ENCODE results near the gene IFRD2. TPM values are rescaled to one million over a fixed set of nuclear protein-coding genes. Genes with fewer than 3 reads are reported as not detected.

IFRD2 gene
- total and polyA plus RNA-seq, 9 of the 15 experiments (the other 6 are each of a cell fraction or from before 2014, with no cell fraction given): 30.5 to 115 (median 52.8) TPM

DNA sequence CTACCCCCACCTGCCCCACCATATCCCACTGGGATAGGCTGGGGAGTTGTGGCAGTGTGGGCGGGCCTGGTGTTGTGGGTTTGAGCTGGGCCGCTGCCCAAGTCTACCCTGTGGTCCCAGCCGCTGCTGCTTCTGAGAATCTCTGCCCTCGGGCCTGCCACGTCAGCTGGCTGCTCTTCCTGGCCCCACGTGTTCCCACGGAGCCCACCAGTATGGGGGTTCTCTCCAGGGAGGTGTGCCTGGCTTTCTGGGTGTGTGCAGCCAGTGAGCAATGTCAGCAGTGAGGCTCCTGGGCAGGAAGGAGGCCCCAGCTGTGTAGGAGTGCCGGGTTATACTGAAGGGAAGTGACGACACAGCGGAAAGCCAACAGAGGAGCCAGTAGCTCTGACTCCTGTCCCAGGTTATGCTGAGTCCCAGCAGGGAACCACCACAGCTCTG, 45.7 kb downstream of the IFRD2 start (continued):
- no peak; a peak in 1 of 4 replicates for TF ChIP-seq MAZ (CRISPR knock-in tag; conservative IDR thresholded peaks at IDR 0.05 in 1 of 2, IDR thresholded peaks at IDR 0.05 in 1 of 2)
- no peak for TF ChIP-seq ELK1 (CRISPR knock-in tag; IDR thresholded peaks at IDR 0.05)
- TF ChIP-seq, protein P1, sequence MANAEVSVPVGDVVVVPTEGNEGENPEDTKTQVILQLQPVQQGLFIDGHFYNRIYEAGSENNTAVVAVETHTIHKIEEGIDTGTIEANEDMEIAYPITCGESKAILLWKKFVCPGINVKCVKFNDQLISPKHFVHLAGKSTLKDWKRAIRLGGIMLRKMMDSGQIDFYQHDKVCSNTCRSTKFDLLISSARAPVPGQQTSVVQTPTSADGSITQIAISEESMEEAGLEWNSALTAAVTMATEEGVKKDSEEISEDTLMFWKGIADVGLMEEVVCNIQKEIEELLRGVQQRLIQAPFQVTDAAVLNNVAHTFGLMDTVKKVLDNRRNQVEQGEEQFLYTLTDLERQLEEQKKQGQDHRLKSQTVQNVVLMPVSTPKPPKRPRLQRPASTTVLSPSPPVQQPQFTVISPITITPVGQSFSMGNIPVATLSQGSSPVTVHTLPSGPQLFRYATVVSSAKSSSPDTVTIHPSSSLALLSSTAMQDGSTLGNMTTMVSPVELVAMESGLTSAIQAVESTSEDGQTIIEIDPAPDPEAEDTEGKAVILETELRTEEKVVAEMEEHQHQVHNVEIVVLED (CRISPR knock-in tag; IDR thresholded peaks at IDR 0.05): no peak
- TF ChIP-seq GATAD2A (IDR thresholded peaks at IDR 0.05): no peak
- peak in 1 of 2 experiments; percentile 60; a peak in 1 of 4 replicates for TF ChIP-seq MNT (conservative IDR thresholded peaks at IDR 0.05)
- peak; percentile 40; the same call in 1 of the 2 replicates for TF ChIP-seq PHF8 (IDR thresholded peaks at IDR 0.05; ENCODE audit: borderline replicate concordance, low read length)
- TF ChIP-seq ZNF79 (CRISPR knock-in tag; IDR thresholded peaks at IDR 0.05; ENCODE audit: low read depth): no peak
- TF ChIP-seq, protein P2, sequence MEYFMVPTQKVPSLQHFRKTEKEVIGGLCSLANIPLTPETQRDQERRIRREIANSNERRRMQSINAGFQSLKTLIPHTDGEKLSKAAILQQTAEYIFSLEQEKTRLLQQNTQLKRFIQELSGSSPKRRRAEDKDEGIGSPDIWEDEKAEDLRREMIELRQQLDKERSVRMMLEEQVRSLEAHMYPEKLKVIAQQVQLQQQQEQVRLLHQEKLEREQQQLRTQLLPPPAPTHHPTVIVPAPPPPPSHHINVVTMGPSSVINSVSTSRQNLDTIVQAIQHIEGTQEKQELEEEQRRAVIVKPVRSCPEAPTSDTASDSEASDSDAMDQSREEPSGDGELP (CRISPR knock-in tag; IDR thresholded peaks at IDR 0.05; ENCODE audit: borderline replicate concordance): peak; percentile 96
- TF ChIP-seq JUND (IDR thresholded peaks at IDR 0.05; ENCODE audit: borderline replicate concordance, low read depth, low read length): 0 out of 2 replicates have a peak, but pooled peaks have one; percentile 34
- no peak for TF ChIP-seq JUND (tag; IDR thresholded peaks at IDR 0.05; ENCODE audit: borderline replicate concordance, low read depth, low read length)
- no peak for TF ChIP-seq IRF2 (CRISPR knock-in tag; IDR thresholded peaks at IDR 0.05)
- no peak for TF ChIP-seq NR2C2 (CRISPR knock-in tag; IDR thresholded peaks at IDR 0.05)
- peak; percentile 79; the same call in 1 of the 2 replicates for TF ChIP-seq NR2C2 (tag; IDR thresholded peaks at IDR 0.05)
- no peak for TF ChIP-seq TBP (optimal IDR thresholded peaks at IDR 0.05; ENCODE audit: low read depth, low read length)
- TF ChIP-seq ZNF263 (CRISPR knock-in tag; IDR thresholded peaks at IDR 0.05; ENCODE audit: borderline replicate concordance): no peak
- no peak for TF ChIP-seq SMAD1 (IDR thresholded peaks at IDR 0.05; ENCODE audit: low read depth, low read length, partially characterized antibody)
- TF ChIP-seq SAP30 (IDR thresholded peaks at IDR 0.05; ENCODE audit: borderline replicate concordance, insufficient read depth, low read depth, low read length, poor library complexity, severe bottlenecking): peak; percentile 66
- no peak for TF ChIP-seq SRSF7 (optimal IDR thresholded peaks at IDR 0.05; ENCODE audit: low read depth, low read length)
- no peak for TF ChIP-seq ZNF253 (CRISPR knock-in tag; conservative IDR thresholded peaks at IDR 0.05)
- no peak for TF ChIP-seq HES1 (IDR thresholded peaks at IDR 0.05; ENCODE audit: low read depth)
